H9 (cell line): ENCODE results near the gene GSKIP. TPM values are rescaled to one million over a fixed set of nuclear protein-coding genes. Genes with fewer than 3 reads are reported as not detected.

Experiments
- DNase-seq: peaks from one replicate; pipeline ENCODE4 v3.0.0-alpha.2; 2017
- H2AFZ ChIP-seq: one replicate; pipeline ENCODE4 v1.6.1; 2013; ENCODE audit warnings: mild to moderate bottlenecking, low read length, control low read depth, moderate library complexity
- H2AK5ac ChIP-seq: 2 replicates; pipeline ENCODE4 v1.6.1; 2013; ENCODE audit warnings: low read length, control low read depth, mixed read lengths; ENCODE audit not compliant: insufficient read length
- H2BK120ac ChIP-seq: one replicate; pipeline ENCODE4 v1.6.1; 2013; ENCODE audit warnings: low read depth, mild to moderate bottlenecking, low read length, control low read depth, inconsistent platforms; ENCODE audit not compliant: poor library complexity, severe bottlenecking
- H2BK12ac ChIP-seq: 2 replicates; pipeline ENCODE4 v1.6.1; 2013; ENCODE audit warnings: low read length, control low read depth, mixed read lengths, low read depth; ENCODE audit not compliant: insufficient read length
- H2BK15ac ChIP-seq: 2 replicates; pipeline ENCODE4 v1.6.1; 2013; ENCODE audit warnings: low read depth, low read length, control low read depth
- H2BK20ac ChIP-seq: one replicate; pipeline ENCODE4 v1.6.1; 2013; ENCODE audit warnings: low read depth, mild to moderate bottlenecking, low read length, control low read depth, inconsistent platforms; ENCODE audit not compliant: poor library complexity, severe bottlenecking
- H2BK5ac ChIP-seq: 2 replicates; pipeline ENCODE4 v1.6.1; 2013; ENCODE audit warnings: low read length, control low read depth, mixed read lengths; ENCODE audit not compliant: insufficient read length
- H3K14ac ChIP-seq: 2 replicates; pipeline ENCODE4 v1.6.1; 2013; ENCODE audit warnings: low read length, control low read depth; ENCODE audit not compliant: insufficient read depth
- H3K18ac ChIP-seq: 2 replicates; pipeline ENCODE4 v1.6.1; 2013; ENCODE audit warnings: low read depth, mild to moderate bottlenecking, mixed read lengths, low read length, control low read depth; ENCODE audit not compliant: insufficient read length
- H3K23ac ChIP-seq: 2 replicates; pipeline ENCODE4 v1.6.1; 2013; ENCODE audit warnings: low read length, control low read depth, mixed read lengths, low read depth; ENCODE audit not compliant: insufficient read length
- H3K23me2 ChIP-seq: 2 replicates; pipeline ENCODE4 v1.6.1; 2013; ENCODE audit warnings: low read depth, mild to moderate bottlenecking, mixed read lengths, low read length, control low read depth; ENCODE audit not compliant: insufficient read length, poor library complexity, severe bottlenecking
- H3K27ac ChIP-seq: 2 replicates; pipeline ENCODE4 v1.5.1; 2013; ENCODE audit warnings: low read length, control low read depth, mixed read lengths, low read depth; ENCODE audit not compliant: insufficient read length
- H3K27me3 ChIP-seq: 2 replicates; pipeline ENCODE4 v1.6.1; 2013; ENCODE audit warnings: low read length, control low read depth, inconsistent platforms; ENCODE audit not compliant: insufficient read depth
- H3K4ac ChIP-seq: 2 replicates; pipeline ENCODE4 v1.6.1; 2013; ENCODE audit warnings: low read depth, mild to moderate bottlenecking, control low read depth, inconsistent platforms, low read length, moderate library complexity
- H3K4me1 ChIP-seq: 2 replicates; pipeline ENCODE4 v1.6.1; 2013; ENCODE audit warnings: low read length, control low read depth, inconsistent platforms; ENCODE audit not compliant: insufficient read depth
- H3K4me2 ChIP-seq: 2 replicates; pipeline ENCODE4 v1.6.1; 2013; ENCODE audit warnings: low read length, control low read depth, mixed read lengths; ENCODE audit not compliant: insufficient read length, insufficient read depth
- H3K56ac ChIP-seq: 2 replicates; pipeline ENCODE4 v1.6.1; 2013; ENCODE audit warnings: low read depth, mild to moderate bottlenecking, mixed read lengths, low read length, control low read depth; ENCODE audit not compliant: insufficient read length
- H3K79me1 ChIP-seq: 2 replicates; pipeline ENCODE4 v1.6.1; 2013; ENCODE audit warnings: low read depth, mild to moderate bottlenecking, moderate library complexity, low read length, control low read depth, inconsistent platforms; ENCODE audit not compliant: insufficient read depth, poor library complexity, severe bottlenecking
- H3K79me2 ChIP-seq: 2 replicates; pipeline ENCODE4 v1.6.1; 2013; ENCODE audit warnings: low read length, control low read depth, inconsistent platforms; ENCODE audit not compliant: insufficient read depth
- H3K9ac ChIP-seq: 2 replicates; pipeline ENCODE4 v1.6.1; 2013; ENCODE audit warnings: low read length, control low read depth, mixed read lengths; ENCODE audit not compliant: insufficient read length; ENCODE audit errors: extremely low read depth
- H3K9me3 ChIP-seq: one replicate; pipeline ENCODE4 v1.6.1; 2013; ENCODE audit warnings: low read depth, low read length, inconsistent platforms; ENCODE audit not compliant: control insufficient read depth
- H3T11ph ChIP-seq: one replicate; pipeline ENCODE4 v1.6.1; 2013; ENCODE audit warnings: mild to moderate bottlenecking, low read length, control low read depth, inconsistent platforms
- H4K20me1 ChIP-seq: one replicate; pipeline ENCODE4 v1.6.1; 2013; ENCODE audit not compliant: control insufficient read depth, insufficient read length, insufficient read depth
- H4K5ac ChIP-seq: 2 replicates; pipeline ENCODE4 v1.6.1; 2013; ENCODE audit warnings: low read depth, mild to moderate bottlenecking, mixed read lengths, low read length, control low read depth; ENCODE audit not compliant: insufficient read length
- H4K8ac ChIP-seq: replicated peaks from 2 replicates; pipeline ENCODE4 v1.6.1; 2013; ENCODE audit warnings: low read length, control low read depth, mixed read lengths, low read depth; ENCODE audit not compliant: insufficient read length
- H4K91ac ChIP-seq: 2 replicates; pipeline ENCODE4 v1.6.1; 2013; ENCODE audit warnings: low read depth, mild to moderate bottlenecking, moderate library complexity, mixed read lengths, low read length, control low read depth; ENCODE audit not compliant: insufficient read length
- H3K27ac Mint-ChIP-seq, 3 experiments: 2 replicates in 2 of 3; 3 replicates in 1 of 3; pipeline ENCODE4 v1.8.0; 2020 to 2021; ENCODE audit warnings: mixed read lengths in 3 of 3, mild to moderate bottlenecking in 1 of 3, moderate library complexity in 1 of 3
- H3K27me3 Mint-ChIP-seq: 2 replicates; pipeline ENCODE4 v1.8.0; 2021; ENCODE audit warnings: low read depth, mild to moderate bottlenecking, moderate library complexity, mixed read lengths
- H3K36me3 Mint-ChIP-seq, 3 experiments: 2 replicates in 2 of 3; 3 replicates in 1 of 3; pipeline ENCODE4 v1.8.0; 2020 to 2021; ENCODE audit warnings: low read depth in 3 of 3, mixed read lengths in 3 of 3; ENCODE audit not compliant: insufficient read depth in 1 of 3
- H3K4me1 Mint-ChIP-seq, 2 experiments: 2 replicates each; pipeline ENCODE4 v1.8.0; 2020; ENCODE audit warnings: mixed read lengths in 2 of 2
- H3K4me3 Mint-ChIP-seq, 2 experiments: 2 replicates in 1 of 2; 3 replicates in 1 of 2; pipeline ENCODE4 v1.8.0; 2020 to 2021; ENCODE audit warnings: mild to moderate bottlenecking in 2 of 2, mixed read lengths in 2 of 2, moderate library complexity in 1 of 2
- H3K9me3 Mint-ChIP-seq, 2 experiments: 2 replicates in 1 of 2; 3 replicates in 1 of 2; pipeline ENCODE4 v1.8.0; 2020; ENCODE audit warnings: mild to moderate bottlenecking in 2 of 2, mixed read lengths in 2 of 2, moderate library complexity in 1 of 2
- CTCF ChIP-seq: fragments of 200-600 bp; sonication (generic); conservative IDR thresholded peaks from 3 replicates; pipeline ENCODE4 v1.8.0; 2021; ENCODE audit warnings: antibody characterized with exemption, mild to moderate bottlenecking
- WGBS: extraction: QIAGEN DNeasy Blood & Tissue Kit; methylation state at CpG from one replicate; pipeline ENCODE4 v1.1.7; 2013; ENCODE audit warnings: missing lambda C conversion rate, low lambda C conversion rate, mixed read lengths; ENCODE audit not compliant: insufficient read length; ENCODE audit errors: extremely low coverage; 5-methylcytosine and 5-hydroxymethylcytosine counted together
- total RNA-seq: library from RNA; stranded (reverse); gene quantifications from 2 replicates; pipeline ENCODE4 v1.2.1, GENCODE V29; 2021

Gene GSKIP
- total RNA-seq, 1 experiment from 2014 or later = 28.6 TPM

GRCh38 chr14:96418075-96418474, 54.7 kb downstream of the GSKIP start:
- H3K23me2 ChIP-seq = no peaks in the 10 kb centered on the region
- H2BK15ac ChIP-seq = no peak overlapping the region
- Mint-ChIP-seq H3K9me3 (no peaks in the 10 kb centered on the region), H3K27me3 (no peaks in the 10 kb centered on the region), H3K4me1 (peaks cover 6 to 13% of the 10 kb centered on the region in 2 experiments), H3K27ac (no peak overlapping the region; a peak in 1 of 7 replicates), H3K36me3 (no peaks in the 10 kb centered on the region), H3K4me3 (no peak overlapping the region)
- H2AFZ ChIP-seq = no peak overlapping the region
- H3K79me2 ChIP-seq = no peaks in the 10 kb centered on the region
- H3K4me2 ChIP-seq = no peak overlapping the region
- TF ChIP-seq CTCF = no peak
- no peak overlapping the region for H3K23ac ChIP-seq
- no peak overlapping the region for H2BK12ac ChIP-seq
- H2AK5ac ChIP-seq = no peak overlapping the region
- no peak overlapping the region for H3K14ac ChIP-seq
- no peak overlapping the region for H2BK20ac ChIP-seq
- no peak overlapping the region for H4K8ac ChIP-seq
- no peak overlapping the region for H3K4ac ChIP-seq
- no peak overlapping the region for H3K18ac ChIP-seq
- H2BK120ac ChIP-seq = no peak overlapping the region
- H3K27me3 ChIP-seq = no peaks in the 10 kb centered on the region
- no peak overlapping the region for H3K9ac ChIP-seq
- no peaks in the 10 kb centered on the region for H3K4me1 ChIP-seq
- no peak overlapping the region for H3T11ph ChIP-seq
- H4K91ac ChIP-seq = no peak overlapping the region
- no peaks in the 10 kb centered on the region for H4K20me1 ChIP-seq
- no peak overlapping the region for H3K56ac ChIP-seq
- H3K9me3 ChIP-seq = no peaks in the 10 kb centered on the region
- no CpG with 5 or more reads among the region's 4 CpGs for WGBS
- H3K79me1 ChIP-seq = no peaks in the 10 kb centered on the region
- H2BK5ac ChIP-seq = no peak overlapping the region
- H3K27ac ChIP-seq = no peak overlapping the region
- no peak overlapping the region for H4K5ac ChIP-seq
- no peak for DNase-seq
